ENCODE results near the gene HYCC2.
"Not testable (repeated sequence)": the region's sequence is repeated elsewhere in the genome, so short reads cannot be mapped to it uniquely, and the experiment has no call there.

The HYCC2 gene

GRCh38 chr2:201071479-201072200, at the start of gene HYCC2, which contains the start of gene NDUFB3:
Gene HYCC2, minus strand, starts transcription at chr2:201071671. Its CDS starts 47,662 bp downstream, at chr2:201024009.
Gene NDUFB3, plus strand, starts transcription at chr2:201072001. Its CDS starts 6,882 bp downstream, at chr2:201078883.
- peak; percentile 83 to 91 for DNase-seq

- DNase-seq = no peak
These were observed 47.7 kb upstream of the HYCC2 start for GRCh38 chr2:201118961-201119854.

- peak in 1 of 2 experiments; percentile 11 for DNase-seq
These were observed 46.9 kb upstream of the HYCC2 start for GRCh38 chr2:201118121-201118960.

GRCh38 chr2:201117735-201118094, 46.2 kb upstream of the HYCC2 start:
- DNase-seq = not testable (repeated sequence)

- DNase-seq = no peak
These were observed 45.7 kb upstream of the HYCC2 start for GRCh38 chr2:201116959-201117734.

- DNase-seq = peak; percentile 34 to 61
These were observed 44.9 kb upstream of the HYCC2 start, which contains the start of gene CFLAR for GRCh38 chr2:201116115-201116958. Gene CFLAR, plus strand, starts transcription at chr2:201116164. Its CDS starts 13,702 bp downstream, at chr2:201129866.

- no peak for DNase-seq
These were observed 43.4 kb upstream of the HYCC2 start for GRCh38 chr2:201114846-201115245.

GRCh38 chr2:201114350-201114749, 42.9 kb upstream of the HYCC2 start:
- DNase-seq = no peak

GRCh38 chr2:201111096-201111495, 39.6 kb upstream of the HYCC2 start:
- no peak for DNase-seq

GRCh38 chr2:201110615-201111014, 39.1 kb upstream of the HYCC2 start:
- no peak for DNase-seq

GRCh38 chr2:201109186-201109585, 37.7 kb upstream of the HYCC2 start:
- DNase-seq = no peak

GRCh38 chr2:201108341-201108740, 36.9 kb upstream of the HYCC2 start:
- DNase-seq = no peak

GRCh38 chr2:201107624-201108023, 36.2 kb upstream of the HYCC2 start:
- DNase-seq = no peak

GRCh38 chr2:201105759-201106158, 34.3 kb upstream of the HYCC2 start:
- no peak for DNase-seq

GRCh38 chr2:201100497-201100896, 29.0 kb upstream of the HYCC2 start:
- no peak for DNase-seq

- no peak for DNase-seq
These were observed 22.1 kb upstream of the HYCC2 start for GRCh38 chr2:201093573-201093972.

- no peak for DNase-seq
These were observed 19.1 kb upstream of the HYCC2 start for GRCh38 chr2:201090574-201090973.

GRCh38 chr2:201084863-201085262, 13.4 kb upstream of the HYCC2 start:
- no peak for DNase-seq

- DNase-seq = no peak
These were observed 3.5 kb upstream of the HYCC2 start for GRCh38 chr2:201074996-201075395.

- no peak for DNase-seq
These were observed 1.6 kb upstream of the HYCC2 start for GRCh38 chr2:201073071-201073470.

- DNase-seq = peak in 1 of 2 experiments; percentile 45
These were observed 695 bp upstream of the HYCC2 start for GRCh38 chr2:201072201-201072530.
